ENCODE data around the gene SGSM1. TPM values are rescaled to one million over a fixed set of nuclear protein-coding genes. Genes with fewer than 3 reads are reported as not detected.

Gene SGSM1
- total RNA-seq, 1 donor from 2014 or later: 4.1 TPM

- DNase-seq (ENCODE audit: low read depth in 2 of 2): peak; percentile 26 to 52
Observed at GRCh38 chr22:24803064-24803542, 2.9 kb upstream of the SGSM1 start.

DNA sequence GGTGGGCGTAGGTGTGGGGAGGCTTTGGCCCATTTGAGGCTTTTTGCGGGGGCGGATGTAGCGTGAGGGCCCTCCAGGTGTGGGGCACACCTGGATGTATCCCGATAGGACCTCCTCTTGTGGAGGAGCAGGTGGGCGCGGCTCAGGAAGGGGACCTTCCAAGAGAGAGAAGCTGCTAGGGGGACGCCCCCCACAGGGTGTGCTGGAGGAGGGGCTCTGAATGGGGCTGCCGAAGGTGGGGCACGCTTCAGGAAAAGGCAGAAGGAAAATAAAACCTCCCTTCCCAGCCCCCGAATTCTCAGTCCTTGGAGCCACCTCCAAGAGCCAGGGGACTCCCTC is 621 bp downstream of the SGSM1 start:
- no peak for DNase-seq (ENCODE audit: low read depth in 2 of 2)

- no peak for DNase-seq (ENCODE audit: low read depth in 2 of 2)
Observed at GRCh38 chr22:24807284-24807950, 1.4 kb downstream of the SGSM1 start.

GRCh38 chr22:24809331-24809730 is 3.3 kb downstream of the SGSM1 start:
- no peak for DNase-seq (ENCODE audit: low read depth in 2 of 2)

DNA sequence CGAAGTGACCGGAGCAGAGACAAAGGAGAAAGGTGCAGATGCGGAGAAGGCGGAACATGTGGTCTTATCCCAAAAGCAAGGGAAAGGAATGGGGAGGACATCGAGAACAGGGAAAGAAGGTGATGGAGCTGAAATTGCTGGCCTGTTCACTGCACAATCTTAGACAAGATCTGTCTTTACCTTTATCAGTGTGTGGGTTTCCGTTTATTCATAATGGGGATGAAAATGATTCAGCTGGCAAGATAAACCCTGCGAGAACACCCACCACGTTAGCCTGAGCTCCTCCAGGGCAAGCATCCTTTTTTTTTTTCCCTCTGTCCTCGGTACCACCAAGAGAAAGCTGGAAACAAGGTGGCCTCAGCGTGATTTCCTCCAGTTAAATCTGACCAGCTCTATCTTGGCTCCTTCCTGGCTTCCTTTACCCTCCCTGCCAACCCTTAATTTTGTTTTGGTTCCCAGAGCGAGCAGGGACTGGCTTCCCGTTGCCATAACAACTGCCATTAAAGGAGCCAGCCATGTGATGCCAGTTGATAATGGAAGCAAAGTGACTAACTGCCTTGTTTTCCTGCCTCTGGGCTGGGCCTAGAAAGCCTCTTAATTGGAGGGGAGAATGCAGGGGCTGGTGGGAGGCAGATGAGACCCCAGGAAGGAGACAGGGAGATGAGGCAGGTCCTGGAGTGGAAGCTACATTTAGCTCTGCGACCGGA is 4.2 kb downstream of the SGSM1 start:
- DNase-seq (ENCODE audit: low read depth in 2 of 2): peak in 1 of 2 donors; percentile 44

- DNase-seq (ENCODE audit: low read depth in 2 of 2): peak; percentile 12 to 49
Observed at GRCh38 chr22:24812950-24813775, 7.2 kb downstream of the SGSM1 start.

DNA sequence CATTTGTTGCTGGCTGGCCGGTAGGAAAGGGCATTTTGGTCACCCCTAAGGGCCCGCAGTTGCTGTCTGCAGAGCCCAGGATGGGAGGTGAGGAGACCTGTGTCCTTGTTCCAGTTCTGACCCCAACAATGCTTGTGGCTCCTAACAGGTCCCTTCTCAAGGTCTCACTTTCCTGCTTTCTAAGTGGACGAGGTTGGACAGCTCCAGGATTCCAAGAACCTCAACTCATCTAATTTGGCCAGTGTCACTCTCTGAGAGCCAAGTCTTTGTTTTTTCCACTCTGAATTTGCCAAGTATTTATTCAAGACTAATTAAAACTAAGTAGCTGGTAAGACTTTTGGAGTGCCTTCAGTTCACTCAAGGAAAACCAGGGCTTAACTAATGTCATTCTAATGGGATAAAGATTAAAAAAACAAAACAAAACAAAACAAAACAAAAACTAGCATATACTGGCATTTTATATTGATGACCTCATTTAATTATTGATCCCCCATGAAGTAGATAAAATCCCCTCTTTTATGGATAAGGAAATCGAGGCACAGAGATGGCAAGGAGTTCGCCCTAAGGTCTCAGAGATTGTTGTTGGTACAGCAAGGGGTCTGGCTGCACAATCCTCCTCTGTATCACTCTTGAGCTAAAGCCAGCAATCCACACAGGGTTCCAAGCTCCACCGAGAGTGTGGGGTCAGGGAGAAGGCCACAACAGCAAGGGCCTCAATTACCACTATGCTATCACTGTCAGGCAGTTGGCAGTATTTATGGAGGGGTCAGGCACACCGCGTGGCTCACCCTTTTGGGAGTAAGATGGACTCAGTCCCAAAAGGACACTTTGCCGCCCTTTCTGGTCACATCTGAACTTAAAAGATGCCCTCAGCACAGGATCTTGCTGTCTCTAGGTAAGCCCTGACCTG is 8.1 kb downstream of the SGSM1 start:
- no peak for DNase-seq (ENCODE audit: low read depth in 2 of 2)

DNA sequence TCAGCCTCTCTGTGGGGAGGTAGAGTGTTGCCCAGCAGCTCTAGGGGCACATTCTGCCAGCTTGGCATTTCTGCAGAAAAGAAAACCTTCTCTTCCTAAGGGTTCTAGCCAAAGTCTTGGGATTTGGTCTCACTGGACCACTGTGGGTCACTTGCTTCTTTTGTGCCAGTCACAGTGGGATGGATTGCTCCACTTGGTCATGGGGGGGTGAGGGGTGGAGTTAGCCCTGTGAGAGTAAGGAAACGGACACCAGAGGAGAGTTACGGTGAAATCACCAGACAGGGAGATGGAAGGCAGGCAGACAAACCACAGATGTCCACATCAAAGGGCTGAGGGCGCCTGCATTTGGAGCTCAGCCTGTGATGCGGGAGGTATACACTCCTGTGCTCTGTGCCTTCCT is 10.8 kb downstream of the SGSM1 start:
- DNase-seq (ENCODE audit: low read depth in 2 of 2): no peak

- no peak for DNase-seq (ENCODE audit: low read depth in 2 of 2)
Observed at GRCh38 chr22:24819487-24819886, 13.5 kb downstream of the SGSM1 start.

DNA sequence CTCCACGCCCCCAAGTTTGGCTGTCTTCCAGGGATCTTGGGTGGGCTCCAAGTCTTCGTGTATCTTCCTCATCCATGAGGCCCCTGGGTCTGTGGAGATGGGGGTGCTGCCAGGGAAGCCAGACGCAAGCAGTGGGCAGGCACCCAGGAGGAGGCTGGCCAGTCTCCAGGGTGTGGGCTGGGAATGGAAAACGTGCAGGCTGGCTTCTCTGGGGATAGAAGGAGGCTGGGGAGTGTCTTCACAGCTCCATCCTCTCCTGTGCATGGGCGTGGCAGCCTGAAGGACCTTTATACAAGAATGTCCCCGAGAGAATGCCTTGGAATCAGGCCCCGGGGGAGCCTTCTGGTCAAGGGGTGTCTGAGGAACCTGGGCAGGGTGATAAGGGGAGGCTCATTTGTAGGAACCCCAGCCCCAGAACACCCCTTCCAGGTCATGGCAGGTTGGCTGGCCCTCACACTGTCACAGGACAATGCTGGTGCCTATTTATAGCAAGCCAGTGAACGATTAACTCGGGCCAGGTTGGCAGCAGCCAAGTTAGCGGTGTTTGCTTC is 14.0 kb downstream of the SGSM1 start:
- DNase-seq (ENCODE audit: low read depth in 2 of 2): no peak

GRCh38 chr22:24822471-24822870 is 16.5 kb downstream of the SGSM1 start:
- no peak for DNase-seq (ENCODE audit: low read depth in 2 of 2)

GRCh38 chr22:24823787-24824186 is 17.8 kb downstream of the SGSM1 start:
- no peak for DNase-seq (ENCODE audit: low read depth in 2 of 2)

- no peak for DNase-seq (ENCODE audit: low read depth in 2 of 2)
Observed at GRCh38 chr22:24824250-24824649, 18.2 kb downstream of the SGSM1 start.

GRCh38 chr22:24824915-24825314 is 18.9 kb downstream of the SGSM1 start:
- DNase-seq (ENCODE audit: low read depth in 2 of 2): no peak

DNA sequence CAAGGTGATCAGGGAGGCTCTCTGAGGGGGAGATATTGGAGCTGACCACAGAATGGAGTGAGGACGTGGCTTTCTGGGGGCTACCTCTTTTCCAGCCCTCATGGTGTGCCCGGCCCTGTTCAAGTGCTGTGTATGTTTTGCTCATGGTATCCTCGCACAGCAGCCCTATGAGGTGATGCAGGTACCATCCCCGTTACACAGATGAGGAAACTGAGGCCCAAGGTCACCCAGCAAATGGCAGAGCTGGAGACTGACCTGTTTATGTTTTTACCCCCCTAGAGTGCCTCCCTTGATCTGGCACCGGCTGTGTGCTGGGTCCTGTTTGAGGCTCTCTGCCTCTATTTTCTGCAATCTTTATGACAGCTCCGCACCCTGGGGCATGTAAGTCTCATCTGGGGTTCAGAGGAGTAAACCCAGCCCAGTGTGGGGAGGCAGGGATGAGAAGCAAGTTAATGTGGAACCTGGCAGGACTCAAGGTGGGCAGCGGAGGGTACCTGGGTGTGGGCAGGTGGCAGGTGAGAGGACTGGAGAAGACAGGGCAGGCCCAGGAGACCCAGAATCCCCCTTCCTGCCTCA is 20.8 kb downstream of the SGSM1 start:
- no peak for DNase-seq (ENCODE audit: low read depth in 2 of 2)

DNA sequence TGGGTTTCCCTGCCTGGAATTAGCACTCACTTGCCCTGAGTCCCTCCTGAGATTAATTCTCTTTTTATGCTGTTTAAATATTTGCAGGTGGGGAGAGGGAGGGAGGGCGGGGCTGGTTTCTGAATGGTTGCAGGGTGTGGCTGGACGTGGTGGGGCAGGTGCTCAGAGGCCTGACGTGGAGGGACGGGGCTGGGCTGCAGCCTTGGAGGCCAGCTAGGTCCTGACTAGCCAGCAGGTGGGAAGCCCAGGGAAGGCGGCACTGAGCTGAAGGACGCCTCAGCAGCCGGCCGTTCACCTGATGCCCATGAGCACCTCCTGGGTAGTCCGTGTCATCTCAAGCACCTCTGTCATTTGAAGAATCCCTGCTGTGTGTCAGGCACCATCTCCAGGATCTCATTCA is 21.3 kb downstream of the SGSM1 start:
- no peak for DNase-seq (ENCODE audit: low read depth in 2 of 2)

- DNase-seq (ENCODE audit: low read depth in 2 of 2): no peak
Observed at GRCh38 chr22:24830205-24830979, 24.4 kb downstream of the SGSM1 start.

- DNase-seq (ENCODE audit: low read depth in 2 of 2): no peak
Observed at GRCh38 chr22:24831687-24832086, 25.7 kb downstream of the SGSM1 start.

DNA sequence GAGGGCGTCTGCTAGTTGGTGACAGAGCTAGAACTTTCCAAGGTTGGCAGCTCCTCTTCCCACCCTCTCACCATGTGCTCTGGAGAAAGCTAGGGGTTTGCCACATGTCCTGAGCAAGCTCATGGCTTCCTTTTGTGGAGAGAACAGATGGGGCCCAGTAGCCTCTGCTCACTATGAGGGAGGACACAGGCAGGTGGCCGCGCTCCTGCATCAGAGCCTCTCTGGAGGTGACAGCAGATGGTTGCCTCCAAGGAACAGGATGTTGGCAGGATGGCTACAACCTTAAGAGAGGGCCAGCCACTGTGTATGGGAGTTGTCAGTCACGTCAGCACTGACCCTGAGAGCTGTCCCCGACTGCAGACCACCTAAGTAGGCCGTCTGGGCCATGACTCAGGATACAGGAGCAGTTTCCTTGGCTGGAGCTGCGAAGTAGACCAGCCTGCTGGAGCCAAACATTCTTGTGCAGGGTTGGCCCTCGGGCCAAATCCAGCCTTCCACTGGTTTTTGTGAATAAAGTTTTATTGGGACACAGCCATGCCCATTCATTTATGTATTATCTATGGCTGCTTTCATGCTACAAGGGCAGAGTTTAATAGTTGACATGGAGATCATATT is 28.0 kb downstream of the SGSM1 start:
- DNase-seq (ENCODE audit: low read depth in 2 of 2): no peak

All from dermis microvascular lymphatic vessel endothelial cell (primary cell).